ENCODE results near the gene CGB7.
"Not testable (repeated sequence)": the region's sequence is repeated elsewhere in the genome, so short reads cannot be mapped to it uniquely, and the experiment has no call there.

Gene CGB7

GRCh38 chr19:49039736-49040135, 17.8 kb downstream of the CGB7 start:
- not testable (repeated sequence) for DNase-seq

GRCh38 chr19:49038557-49039276, 18.8 kb downstream of the CGB7 start:
- DNase-seq, result not testable (repeated sequence)

GRCh38 chr19:49038111-49038510, 19.4 kb downstream of the CGB7 start:
- DNase-seq, result not testable (repeated sequence)

- not testable (repeated sequence) for DNase-seq
Measured at GRCh38 chr19:49036815-49037214, 20.7 kb downstream of the CGB7 start, which contains the start of gene CGB1. TSS of gene CGB1 (minus strand) at chr19:49036895. CDS start at chr19:49036711, 184 bp downstream.

GRCh38 chr19:49031642-49032301, 25.8 kb downstream of the CGB7 start, which contains the start of gene CGB2:
TSS of gene CGB2 (plus strand) at chr19:49031890. CDS start at chr19:49032096, 206 bp downstream.
- peak; percentile 23 for DNase-seq

GRCh38 chr19:49030323-49030722, 27.2 kb downstream of the CGB7 start:
- not testable (repeated sequence) for DNase-seq

GRCh38 chr19:49029749-49030148, 27.8 kb downstream of the CGB7 start:
- DNase-seq, result not testable (repeated sequence)

- not testable (repeated sequence) for DNase-seq
Measured at GRCh38 chr19:49028686-49029085, 28.9 kb downstream of the CGB7 start.

- DNase-seq, result not testable (repeated sequence)
Measured at GRCh38 chr19:49025599-49025998, 31.9 kb downstream of the CGB7 start.

GRCh38 chr19:49025088-49025487, 32.5 kb downstream of the CGB7 start:
- DNase-seq, result not testable (repeated sequence)

GRCh38 chr19:49024233-49024632, 33.3 kb downstream of the CGB7 start, which contains the start of gene CGB3:
TSS of gene CGB3 (minus strand) at chr19:49024333. CDS start at chr19:49023971, 362 bp downstream.
- not testable (repeated sequence) for DNase-seq

GRCh38 chr19:49022116-49022515, 35.4 kb downstream of the CGB7 start:
- no peak for DNase-seq

GRCh38 chr19:49020931-49021895, 36.3 kb downstream of the CGB7 start:
- DNase-seq, result no peak

- DNase-seq, result no peak
Measured at GRCh38 chr19:49020342-49020741, 37.2 kb downstream of the CGB7 start.

- peak; percentile 51 for DNase-seq
Measured at GRCh38 chr19:49019242-49019932, 38.2 kb downstream of the CGB7 start.

GRCh38 chr19:49018388-49019241, 38.9 kb downstream of the CGB7 start:
- not testable (repeated sequence) for DNase-seq

GRCh38 chr19:49017666-49018351, 39.7 kb downstream of the CGB7 start:
- DNase-seq, result peak; percentile 47

- no peak for DNase-seq
Measured at GRCh38 chr19:49017041-49017665, 40.4 kb downstream of the CGB7 start, which contains the start of gene LHB. TSS of gene LHB (minus strand) at chr19:49017091. CDS start at chr19:49017081, 10 bp downstream.

- DNase-seq, result no peak
Measured at GRCh38 chr19:49016067-49016839, 41.3 kb downstream of the CGB7 start.
